Effector CD8-positive, alpha-beta T cell (primary cell): ENCODE data around the gene TYROBP.
"Not testable (repeated sequence)": the region's sequence is repeated elsewhere in the genome, so short reads cannot be mapped to it uniquely, and the experiment has no call there.

Experiments
- DNase-seq: peaks from one replicate; lab custom pipeline; 2025; lab: John Stamatoyannopoulos, UW
- total RNA-seq, 4 experiments: gene quantifications; one replicate each; lab custom pipeline; 2026; lab: John Stamatoyannopoulos, UW

TYROBP gene
- total RNA-seq = 0 to 7.2 (median 0.40) reads per million in 4 experiments

- DNase-seq = no peak
Measured at GRCh38 chr19:35908010-35908441, at the start of gene TYROBP. Gene TYROBP, minus strand, starts transcription at chr19:35908295. Its CDS starts 67 bp downstream, at chr19:35908228.

- DNase-seq = not testable (repeated sequence)
Measured at GRCh38 chr19:35957411-35957810, 49.3 kb upstream of the TYROBP start.

- no peak for DNase-seq
Measured at GRCh38 chr19:35955881-35956634, 48.0 kb upstream of the TYROBP start.

GRCh38 chr19:35949131-35949530 lies 41.0 kb upstream of the TYROBP start:
- no peak for DNase-seq

- no peak for DNase-seq
Measured at GRCh38 chr19:35946203-35946602, 38.1 kb upstream of the TYROBP start.

GRCh38 chr19:35945121-35945790 lies 37.2 kb upstream of the TYROBP start:
- DNase-seq = no peak

- no peak for DNase-seq
Measured at GRCh38 chr19:35944556-35944955, 36.5 kb upstream of the TYROBP start.

GRCh38 chr19:35943321-35944301 lies 35.5 kb upstream of the TYROBP start:
- DNase-seq = no peak

GRCh38 chr19:35942235-35942634 lies 34.1 kb upstream of the TYROBP start:
- no peak for DNase-seq

GRCh38 chr19:35940839-35941238 lies 32.7 kb upstream of the TYROBP start:
- no peak for DNase-seq

- DNase-seq = no peak
Measured at GRCh38 chr19:35940078-35940775, 32.1 kb upstream of the TYROBP start.

GRCh38 chr19:35939307-35940077 lies 31.4 kb upstream of the TYROBP start:
- DNase-seq = no peak

- no peak for DNase-seq
Measured at GRCh38 chr19:35938282-35939224, 30.5 kb upstream of the TYROBP start.

- DNase-seq = no peak
Measured at GRCh38 chr19:35937345-35938281, 29.5 kb upstream of the TYROBP start.

- no peak for DNase-seq
Measured at GRCh38 chr19:35936738-35937268, 28.7 kb upstream of the TYROBP start.

GRCh38 chr19:35935911-35936737 lies 28.0 kb upstream of the TYROBP start, which contains the start of gene LRFN3:
Gene LRFN3, plus strand, starts transcription at chr19:35936374. Its CDS starts 3,052 bp downstream, at chr19:35939426.
- DNase-seq = peak; percentile 26
